GM18511 (cell line): ENCODE measurements around the gene NCLN.
"Not testable (repeated sequence)": the region's sequence is repeated elsewhere in the genome, so short reads cannot be mapped to it uniquely, and the experiment has no call there.

Experiments used
- ATAC-seq: cut with Tn5 transposase; IDR thresholded peaks from one replicate; pipeline ENCODE4 v1.9.1; 2021; ENCODE audit warnings: mild to moderate bottlenecking, moderate library complexity; ENCODE audit not compliant: unreplicated experiment

The NCLN gene

GRCh38 chr19:3222709-3223108 is 37.0 kb downstream of the NCLN start:
- no peak for ATAC-seq

- ATAC-seq, result no peak
Measured at GRCh38 chr19:3224346-3225168, 38.8 kb downstream of the NCLN start, which contains the start of gene CELF5. CELF5 (plus strand) TSS chr19:3224661; CDS start chr19:3224740, 79 bp downstream.

- ATAC-seq, result no peak
Measured at GRCh38 chr19:3225169-3225485, 39.4 kb downstream of the NCLN start.

- no peak for ATAC-seq
Measured at GRCh38 chr19:3225677-3226093, 40.0 kb downstream of the NCLN start.

GRCh38 chr19:3227054-3227626 is 41.4 kb downstream of the NCLN start:
- no peak for ATAC-seq

GRCh38 chr19:3229346-3229743 is 43.6 kb downstream of the NCLN start:
- ATAC-seq, result no peak

GRCh38 chr19:3229888-3230496 is 44.3 kb downstream of the NCLN start:
- ATAC-seq, result no peak

- no peak for ATAC-seq
Measured at GRCh38 chr19:3231288-3231687, 45.6 kb downstream of the NCLN start.

- no peak for ATAC-seq
Measured at GRCh38 chr19:3233116-3233515, 47.4 kb downstream of the NCLN start.

- no peak for ATAC-seq
Measured at GRCh38 chr19:3233831-3234230, 48.1 kb downstream of the NCLN start.

GRCh38 chr19:3234800-3235199 is 49.1 kb downstream of the NCLN start:
- no peak for ATAC-seq

GRCh38 chr19:3235604-3236003 is 49.9 kb downstream of the NCLN start:
- not testable (repeated sequence) for ATAC-seq

GRCh38 chr19:3236272-3236671 is 50.5 kb downstream of the NCLN start:
- ATAC-seq, result no peak

GRCh38 chr19:3238066-3238561 is 52.4 kb downstream of the NCLN start:
- no peak for ATAC-seq

- ATAC-seq, result no peak
Measured at GRCh38 chr19:3239367-3239766, 53.6 kb downstream of the NCLN start.

GRCh38 chr19:3243819-3244700 is 58.3 kb downstream of the NCLN start:
- ATAC-seq, result no peak

GRCh38 chr19:3245050-3245449 is 59.3 kb downstream of the NCLN start:
- no peak for ATAC-seq

- no peak for ATAC-seq
Measured at GRCh38 chr19:3248728-3249326, 63.1 kb downstream of the NCLN start.

GRCh38 chr19:3249408-3249807 is 63.7 kb downstream of the NCLN start:
- no peak for ATAC-seq

GRCh38 chr19:3250675-3251074 is 64.9 kb downstream of the NCLN start:
- no peak for ATAC-seq

GRCh38 chr19:3251229-3251628 is 65.5 kb downstream of the NCLN start:
- ATAC-seq, result no peak
